Measurements from ENCODE around the gene CD46.

DNA sequence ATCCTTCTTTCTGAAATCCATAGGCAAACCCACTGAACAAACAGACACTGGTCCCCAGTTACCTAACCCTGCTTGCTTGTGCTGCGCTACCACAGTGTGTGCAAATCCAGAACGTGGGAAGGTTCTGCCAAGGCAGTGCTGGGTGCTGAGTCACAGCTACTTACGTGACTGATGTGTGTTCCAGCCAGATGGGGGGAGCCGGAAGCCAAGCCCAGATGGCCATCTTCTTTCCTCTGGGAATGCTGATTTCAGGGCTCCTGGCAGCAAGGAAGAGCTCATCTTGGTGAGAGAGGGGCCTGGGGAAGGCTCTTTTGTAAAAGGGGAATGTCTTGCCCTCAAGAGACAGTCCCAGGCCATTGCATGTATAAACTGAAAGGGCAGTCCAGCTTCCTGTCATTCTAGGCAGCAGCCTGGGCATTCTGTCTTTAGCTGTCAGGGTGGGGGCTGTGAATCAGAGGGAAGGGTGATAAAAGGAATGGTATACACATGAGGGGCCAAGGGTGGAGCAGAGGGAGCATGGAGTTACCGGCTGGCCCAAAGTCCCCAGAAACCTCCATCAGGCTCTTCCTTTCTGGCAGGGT, 54.1 kb downstream of the CD46 start:
- TF ChIP-seq RAD51 (IDR thresholded peaks at IDR 0.05), result no peak
- TF ChIP-seq TCF12 (IDR thresholded peaks at IDR 0.05; ENCODE audit: low read depth, low read length), result no peak
- TF ChIP-seq, protein P1, sequence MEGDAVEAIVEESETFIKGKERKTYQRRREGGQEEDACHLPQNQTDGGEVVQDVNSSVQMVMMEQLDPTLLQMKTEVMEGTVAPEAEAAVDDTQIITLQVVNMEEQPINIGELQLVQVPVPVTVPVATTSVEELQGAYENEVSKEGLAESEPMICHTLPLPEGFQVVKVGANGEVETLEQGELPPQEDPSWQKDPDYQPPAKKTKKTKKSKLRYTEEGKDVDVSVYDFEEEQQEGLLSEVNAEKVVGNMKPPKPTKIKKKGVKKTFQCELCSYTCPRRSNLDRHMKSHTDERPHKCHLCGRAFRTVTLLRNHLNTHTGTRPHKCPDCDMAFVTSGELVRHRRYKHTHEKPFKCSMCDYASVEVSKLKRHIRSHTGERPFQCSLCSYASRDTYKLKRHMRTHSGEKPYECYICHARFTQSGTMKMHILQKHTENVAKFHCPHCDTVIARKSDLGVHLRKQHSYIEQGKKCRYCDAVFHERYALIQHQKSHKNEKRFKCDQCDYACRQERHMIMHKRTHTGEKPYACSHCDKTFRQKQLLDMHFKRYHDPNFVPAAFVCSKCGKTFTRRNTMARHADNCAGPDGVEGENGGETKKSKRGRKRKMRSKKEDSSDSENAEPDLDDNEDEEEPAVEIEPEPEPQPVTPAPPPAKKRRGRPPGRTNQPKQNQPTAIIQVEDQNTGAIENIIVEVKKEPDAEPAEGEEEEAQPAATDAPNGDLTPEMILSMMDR (IDR thresholded peaks at IDR 0.05 in 2 of 3, conservative IDR thresholded peaks at IDR 0.05 in 1 of 3; ENCODE audit: control insufficient read depth in 2 of 3, extremely low read depth in 1 of 3, insufficient read depth in 1 of 3, low read depth in 3 of 3, low read length in 3 of 3), result no peak
- TF ChIP-seq, protein P2, sequence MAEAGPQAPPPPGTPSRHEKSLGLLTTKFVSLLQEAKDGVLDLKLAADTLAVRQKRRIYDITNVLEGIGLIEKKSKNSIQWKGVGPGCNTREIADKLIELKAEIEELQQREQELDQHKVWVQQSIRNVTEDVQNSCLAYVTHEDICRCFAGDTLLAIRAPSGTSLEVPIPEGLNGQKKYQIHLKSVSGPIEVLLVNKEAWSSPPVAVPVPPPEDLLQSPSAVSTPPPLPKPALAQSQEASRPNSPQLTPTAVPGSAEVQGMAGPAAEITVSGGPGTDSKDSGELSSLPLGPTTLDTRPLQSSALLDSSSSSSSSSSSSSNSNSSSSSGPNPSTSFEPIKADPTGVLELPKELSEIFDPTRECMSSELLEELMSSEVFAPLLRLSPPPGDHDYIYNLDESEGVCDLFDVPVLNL (IDR thresholded peaks at IDR 0.05; ENCODE audit: low read depth, low read length), result no peak
- TF ChIP-seq NR2C2 (IDR thresholded peaks at IDR 0.05; ENCODE audit: borderline replicate concordance, control insufficient read depth, insufficient read length, low read depth), result no peak
- no peak for TF ChIP-seq ATF7 (IDR thresholded peaks at IDR 0.05; ENCODE audit: low read depth)
- no peak for TF ChIP-seq CHD2 (IDR thresholded peaks at IDR 0.05; ENCODE audit: borderline replicate concordance, low read depth, low read length)
- TF ChIP-seq TCF7 (IDR thresholded peaks at IDR 0.05; ENCODE audit: borderline replicate concordance), result no peak
- TF ChIP-seq POLR2AphosphoS2 (IDR thresholded peaks at IDR 0.05; ENCODE audit: low read depth, low read length), result no peak
- no peak for TF ChIP-seq POLR2A (IDR thresholded peaks at IDR 0.05; ENCODE audit: low read depth, low read length)
- TF ChIP-seq CBFB (IDR thresholded peaks at IDR 0.05; ENCODE audit: low read depth), result no peak
- TF ChIP-seq GABPA (IDR thresholded peaks at IDR 0.05; ENCODE audit: low read depth), result no peak
